GM18861 (cell line): ENCODE data around the gene TFDP1.
A peak's percentile ranks its signal among the peaks of the same experiment; 100 is the strongest.

Experiments used
- ATAC-seq: cut with Tn5 transposase; IDR thresholded peaks from one replicate; pipeline ENCODE4 v1.9.1; 2021; ENCODE audit not compliant: unreplicated experiment

Gene TFDP1, protein sequence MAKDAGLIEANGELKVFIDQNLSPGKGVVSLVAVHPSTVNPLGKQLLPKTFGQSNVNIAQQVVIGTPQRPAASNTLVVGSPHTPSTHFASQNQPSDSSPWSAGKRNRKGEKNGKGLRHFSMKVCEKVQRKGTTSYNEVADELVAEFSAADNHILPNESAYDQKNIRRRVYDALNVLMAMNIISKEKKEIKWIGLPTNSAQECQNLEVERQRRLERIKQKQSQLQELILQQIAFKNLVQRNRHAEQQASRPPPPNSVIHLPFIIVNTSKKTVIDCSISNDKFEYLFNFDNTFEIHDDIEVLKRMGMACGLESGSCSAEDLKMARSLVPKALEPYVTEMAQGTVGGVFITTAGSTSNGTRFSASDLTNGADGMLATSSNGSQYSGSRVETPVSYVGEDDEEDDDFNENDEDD

DNA sequence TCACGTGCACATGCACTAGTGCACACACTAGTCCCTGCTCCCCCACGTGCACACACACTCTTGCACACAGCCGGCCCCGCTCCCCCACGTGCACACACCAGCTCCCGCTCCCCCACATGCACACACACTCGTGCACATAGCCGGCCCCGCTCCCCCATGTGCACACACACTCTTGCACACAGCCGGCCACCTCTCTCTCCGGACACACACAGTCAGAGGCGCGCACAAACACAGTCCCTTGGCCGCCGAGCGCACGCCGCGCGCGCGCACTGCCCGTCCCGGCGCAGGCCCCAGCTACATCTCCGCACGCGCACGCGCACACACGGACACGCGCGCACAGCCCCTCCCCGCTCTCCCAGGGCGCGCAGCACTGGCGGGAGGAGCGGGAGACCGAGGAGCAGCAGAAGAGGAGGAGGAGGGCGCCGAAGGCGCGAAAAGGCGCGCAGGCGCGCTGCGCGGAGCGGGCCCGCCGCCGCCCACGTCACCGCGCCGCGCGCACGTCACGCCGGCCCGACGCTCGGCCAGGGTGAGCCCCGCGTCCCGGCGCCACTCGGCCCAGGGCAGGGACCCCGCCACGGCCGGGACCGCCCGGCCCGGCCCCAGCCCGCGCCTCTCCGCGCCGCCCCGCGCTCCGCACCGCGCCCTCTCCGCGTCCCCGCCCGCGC, at the start of gene TFDP1:
Gene TFDP1, plus strand, starts transcription at position 549 of the 665 bp plus-strand sequence. CDS start 1,085 bp downstream, outside the sequence.
- peak; percentile 77 for ATAC-seq

DNA sequence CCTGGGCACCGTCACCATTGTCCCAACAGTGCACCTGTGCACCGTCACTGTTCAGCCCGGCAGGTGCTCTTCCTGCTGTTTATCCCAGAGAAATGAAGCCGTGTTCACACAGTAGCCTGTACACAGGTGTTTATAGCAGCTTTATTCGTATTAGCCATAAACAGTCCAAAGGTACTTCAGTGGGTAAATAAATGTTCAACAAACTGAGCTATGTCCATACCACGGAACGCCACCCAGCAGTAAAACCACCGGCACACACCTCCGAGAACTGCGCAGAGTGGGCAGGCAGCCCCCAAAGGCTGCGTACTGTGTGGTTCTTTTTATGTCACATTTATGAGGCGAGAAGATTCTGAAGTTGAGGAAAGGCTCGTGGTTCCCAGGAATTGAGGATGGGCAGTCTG, 49.2 kb upstream of the TFDP1 start:
- no peak for ATAC-seq

DNA sequence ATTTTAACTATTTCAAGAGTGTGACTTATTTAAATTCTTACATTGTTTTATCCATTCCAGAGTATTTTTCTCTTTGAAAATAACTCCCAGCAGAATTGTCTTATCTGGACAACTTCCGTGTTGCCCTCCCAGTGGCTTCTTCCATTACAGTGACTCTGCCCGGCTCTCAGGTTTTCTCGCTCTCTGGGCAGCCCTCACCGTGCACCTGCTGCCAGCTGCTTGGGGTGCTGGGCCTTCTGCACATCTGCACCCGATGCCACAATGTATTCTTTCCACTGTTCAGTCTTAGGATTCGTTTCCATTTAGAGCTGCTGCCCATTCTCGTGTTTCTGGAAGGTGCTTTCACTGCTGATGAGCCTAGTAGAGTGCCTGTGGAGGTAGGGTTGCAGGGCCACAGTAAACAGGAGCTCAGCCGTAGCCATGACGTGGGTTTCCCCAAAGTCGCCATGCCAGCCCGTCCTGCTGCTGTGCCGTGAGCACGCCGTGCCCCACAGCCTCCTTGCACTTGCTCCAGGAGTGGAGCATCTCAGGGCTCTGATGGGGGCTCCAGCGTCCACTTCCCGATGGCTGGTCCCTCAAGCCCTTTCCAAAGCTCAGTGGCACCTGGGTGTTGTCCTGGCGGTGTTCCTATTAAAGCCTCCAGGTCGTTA, 48.0 kb upstream of the TFDP1 start:
- ATAC-seq = no peak

DNA sequence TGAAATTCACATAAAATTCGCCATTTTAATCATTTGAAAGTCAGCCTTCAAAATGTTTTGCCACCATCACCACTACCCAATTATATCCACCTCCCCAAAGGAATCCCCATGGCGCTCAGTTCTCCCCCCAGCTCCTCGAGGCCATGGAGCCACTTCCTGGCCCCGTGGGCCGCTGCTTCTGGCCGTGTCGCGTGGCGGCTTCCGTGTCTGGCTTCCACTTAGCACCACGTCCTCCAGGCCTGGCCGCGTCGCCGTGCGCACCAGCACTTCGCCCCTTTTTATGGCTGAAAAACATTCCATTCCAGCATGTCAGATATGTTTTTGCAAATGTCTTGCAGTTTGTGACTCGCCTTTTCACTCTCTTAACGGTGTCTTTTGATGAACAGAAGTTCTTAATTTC, 47.3 kb upstream of the TFDP1 start:
- ATAC-seq = no peak

DNA sequence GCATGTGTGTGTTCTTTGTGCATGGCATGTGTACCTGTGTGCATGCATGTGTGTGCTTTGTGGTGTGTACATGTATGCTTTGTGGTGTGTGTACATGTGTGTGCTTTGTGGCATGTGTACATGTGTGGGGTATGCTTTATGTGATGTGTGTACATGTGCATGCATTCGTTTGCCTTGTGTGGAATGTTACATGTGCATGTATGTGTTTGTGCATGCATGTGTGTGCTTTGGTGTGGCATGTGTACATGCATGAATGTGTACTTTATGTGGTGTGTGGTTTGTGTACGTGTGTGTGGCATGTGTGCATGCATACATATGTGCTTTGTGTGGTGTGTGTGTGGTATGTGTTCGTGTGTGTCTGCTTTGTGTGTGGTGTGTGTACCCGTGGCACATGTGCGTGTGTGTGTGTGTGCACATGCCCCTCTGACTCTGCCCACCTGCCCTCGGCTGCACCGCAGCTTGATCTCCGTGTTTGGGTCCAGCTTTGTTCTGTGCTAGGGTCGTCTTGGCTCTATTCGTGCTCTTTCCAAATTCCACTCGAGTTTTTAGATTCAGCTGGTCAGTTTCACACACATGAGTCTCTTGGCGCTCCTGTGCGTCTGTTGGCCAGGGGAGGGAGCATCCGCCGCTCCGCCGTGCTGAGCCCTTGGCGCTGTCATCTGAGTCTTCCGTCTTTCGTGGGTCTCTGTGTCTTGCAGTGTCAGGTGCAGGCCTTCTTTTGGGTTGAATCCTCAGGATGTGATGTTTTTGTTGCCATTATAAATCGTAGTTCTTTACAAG, 46.5 kb upstream of the TFDP1 start:
- no peak for ATAC-seq

DNA sequence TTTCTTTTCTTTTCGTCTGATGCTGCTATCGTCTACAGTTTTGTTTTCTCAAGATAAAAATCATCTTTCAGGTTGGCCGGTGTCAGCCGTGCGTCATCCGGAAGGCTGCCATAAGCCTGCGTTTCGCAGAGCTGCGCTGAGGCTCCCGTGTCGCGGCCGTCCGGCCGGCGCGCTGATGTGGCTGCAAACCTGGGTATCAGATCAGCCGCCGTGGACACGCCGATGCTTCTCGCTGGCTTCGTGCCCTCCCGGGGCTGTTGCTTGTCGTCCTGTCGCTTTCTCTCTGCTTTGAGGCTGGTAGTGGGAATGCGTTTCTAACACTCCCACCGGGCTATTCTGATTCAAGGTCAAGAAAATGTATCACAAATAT, 45.9 kb upstream of the TFDP1 start:
- no peak for ATAC-seq

DNA sequence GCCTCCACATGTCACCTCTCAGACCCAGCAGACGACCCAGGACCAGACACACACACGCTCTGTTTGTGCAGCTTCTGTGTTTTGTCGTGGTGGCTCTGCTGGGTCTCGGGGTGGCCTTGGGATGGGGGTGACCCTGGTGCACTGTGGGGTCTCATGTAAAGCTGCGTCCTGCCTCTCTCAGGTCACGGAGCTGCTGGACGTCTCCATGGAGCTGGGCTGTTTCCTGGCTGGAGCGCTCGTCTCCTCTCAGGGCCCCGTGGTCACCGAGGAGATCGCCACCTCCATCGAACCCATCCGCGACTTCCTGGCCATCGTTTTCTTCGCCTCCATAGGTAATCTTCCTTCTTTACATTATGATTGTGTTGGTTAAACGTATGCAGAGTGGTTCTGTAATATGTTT, 45.4 kb upstream of the TFDP1 start:
- ATAC-seq = no peak

DNA sequence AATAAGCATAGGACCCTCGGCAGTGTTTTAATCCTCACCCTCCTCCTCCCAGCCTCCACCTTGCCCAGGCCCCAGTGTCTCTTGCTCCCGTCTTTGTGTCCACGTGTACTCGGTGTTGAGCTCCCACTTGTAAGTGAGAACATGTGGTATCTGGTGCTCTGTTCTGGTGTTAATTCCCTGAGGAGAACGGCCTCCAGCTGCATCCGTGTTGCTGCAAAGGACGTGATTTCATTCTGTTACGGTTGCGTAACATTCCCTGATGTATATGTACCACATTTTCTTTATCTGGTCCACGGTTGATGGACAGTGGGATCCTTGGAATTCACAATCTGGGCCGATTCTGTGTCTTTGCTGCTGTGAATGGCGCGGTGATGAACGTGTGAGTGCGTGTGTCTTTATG, 44.7 kb upstream of the TFDP1 start:
- no peak for ATAC-seq

DNA sequence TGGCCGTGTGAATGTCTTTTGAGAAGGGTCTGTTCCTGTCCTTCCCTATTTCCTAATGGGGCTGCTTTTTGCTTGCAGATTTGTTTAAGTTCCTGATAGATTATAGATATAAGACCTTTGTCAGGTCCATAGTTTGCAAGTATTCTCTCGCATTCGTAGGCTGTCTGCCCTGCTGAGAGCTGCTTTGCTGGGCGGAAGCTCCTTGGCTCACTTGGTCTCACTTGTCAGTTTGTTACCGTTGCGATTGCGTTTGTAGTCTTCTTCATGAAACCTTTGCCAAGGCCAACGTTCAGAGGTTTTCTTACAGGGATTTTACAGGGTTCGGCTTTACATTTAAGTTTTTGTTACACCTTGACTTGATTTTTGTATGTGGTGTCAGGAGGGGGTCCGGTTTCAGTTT, 44.0 kb upstream of the TFDP1 start:
- no peak for ATAC-seq

DNA sequence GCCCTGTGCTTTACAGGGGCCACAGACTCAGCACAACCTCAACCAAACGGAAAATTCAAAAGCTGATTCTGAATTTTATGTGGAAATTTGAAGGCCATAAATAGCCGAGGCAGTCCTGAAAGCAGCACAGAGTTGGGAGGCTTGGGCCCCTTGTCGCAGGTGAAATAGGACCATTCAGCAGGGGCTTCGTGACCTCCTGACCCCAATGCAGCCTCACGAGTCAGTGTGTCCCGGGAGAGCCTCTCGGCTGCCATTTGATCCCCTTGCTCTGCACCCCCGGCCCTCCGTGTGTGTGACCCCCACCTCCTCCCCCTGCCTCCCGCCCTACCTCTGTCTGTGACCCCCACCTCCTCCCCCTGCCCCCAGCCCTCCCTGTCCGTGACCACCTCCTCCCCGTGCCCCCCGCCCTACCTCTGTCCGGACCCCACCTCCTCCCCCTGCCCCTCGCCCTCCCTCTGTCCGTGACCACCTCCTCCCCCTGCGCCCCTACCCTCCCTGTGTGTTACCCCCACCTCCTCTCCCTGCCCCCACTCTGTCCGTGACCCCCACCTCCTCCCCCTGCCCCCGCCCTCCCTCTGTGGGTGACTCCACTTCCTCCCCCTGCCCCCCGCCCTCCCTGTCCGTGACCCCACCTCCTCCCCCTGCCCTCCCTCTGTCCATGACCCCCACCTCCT, 41.7 kb upstream of the TFDP1 start:
- no peak for ATAC-seq

DNA sequence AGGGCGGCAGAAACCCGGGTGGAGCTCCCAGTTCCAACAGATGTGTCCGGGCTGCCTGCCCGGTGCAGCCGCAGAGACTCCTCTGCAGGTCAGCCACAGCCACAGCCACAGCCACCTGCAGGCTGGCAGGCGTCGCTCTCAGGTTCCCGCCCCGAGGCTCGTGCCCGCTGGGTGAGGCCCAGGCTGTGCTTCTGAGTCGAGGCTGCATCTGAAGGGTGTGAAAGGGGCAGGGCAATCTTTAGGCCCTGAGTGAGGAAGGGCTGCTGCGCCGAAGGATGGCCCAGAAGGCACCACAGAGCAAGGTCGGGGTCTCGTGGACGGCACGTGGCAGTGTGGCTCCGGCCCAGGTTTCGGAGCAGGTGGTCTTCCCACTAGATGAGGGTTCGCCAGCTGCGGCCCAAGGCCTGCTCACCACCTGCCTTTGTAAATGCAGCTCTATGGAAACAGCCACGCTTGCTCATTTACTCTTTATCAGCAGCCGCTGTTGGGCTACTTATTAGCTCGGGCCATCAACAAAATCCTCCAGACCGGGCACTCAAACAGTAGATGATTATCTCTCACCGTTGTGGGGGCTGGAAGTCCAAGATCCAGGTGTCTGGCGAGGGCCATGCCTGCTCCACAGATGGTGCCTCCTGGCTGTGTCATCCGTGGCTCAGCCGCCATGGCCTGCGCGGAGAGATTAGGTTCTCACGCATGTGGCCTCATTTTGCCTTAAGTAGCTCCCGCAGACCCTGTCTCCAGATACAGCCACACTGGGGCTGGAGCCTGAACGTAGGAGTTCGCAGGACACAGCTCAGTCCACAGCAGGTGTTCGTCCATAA, 40.3 kb upstream of the TFDP1 start:
- ATAC-seq = no peak

DNA sequence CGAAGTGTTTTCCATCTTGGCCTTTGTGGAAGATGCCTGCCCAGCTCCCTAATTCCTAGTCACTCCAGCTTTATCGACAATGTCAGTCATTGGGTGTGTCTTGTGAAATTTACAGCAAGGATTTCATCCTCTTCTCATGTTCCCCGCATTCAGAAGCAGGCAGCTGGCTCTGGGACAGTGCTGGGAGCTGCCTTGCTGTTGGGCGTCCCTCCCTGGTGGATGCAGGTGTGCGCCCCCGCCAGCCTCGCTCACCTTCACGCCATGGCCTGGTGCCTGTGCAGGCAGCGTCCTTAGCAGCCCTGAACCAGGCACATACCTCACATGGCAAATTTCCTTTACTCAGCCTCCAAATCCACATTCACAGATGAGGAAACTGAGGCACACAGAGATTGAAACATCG, 39.7 kb upstream of the TFDP1 start:
- ATAC-seq = no peak

DNA sequence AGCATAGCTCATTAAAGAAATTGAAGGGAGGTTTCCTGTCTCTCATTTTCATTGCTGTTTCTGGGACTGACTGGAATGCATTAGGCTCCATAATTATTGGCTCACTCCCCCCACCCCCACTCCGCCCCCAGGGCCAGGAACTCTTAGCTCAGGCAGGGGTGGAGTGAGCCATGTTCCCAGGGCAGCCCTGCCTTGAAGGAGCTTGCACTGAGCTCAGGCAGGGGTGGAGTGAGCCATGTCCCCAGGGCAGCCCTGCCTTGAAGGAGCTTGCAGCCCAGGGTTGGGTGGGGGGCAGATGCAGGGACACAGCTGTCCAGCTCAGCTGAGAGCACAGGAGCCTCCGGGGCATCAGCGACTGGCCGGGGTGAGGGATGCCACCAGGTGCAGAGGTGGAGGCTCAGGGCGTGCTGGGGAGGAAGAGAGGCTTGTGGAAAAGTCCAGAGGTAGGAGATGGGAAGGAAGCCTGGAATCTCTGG, 39.1 kb upstream of the TFDP1 start:
- no peak for ATAC-seq

DNA sequence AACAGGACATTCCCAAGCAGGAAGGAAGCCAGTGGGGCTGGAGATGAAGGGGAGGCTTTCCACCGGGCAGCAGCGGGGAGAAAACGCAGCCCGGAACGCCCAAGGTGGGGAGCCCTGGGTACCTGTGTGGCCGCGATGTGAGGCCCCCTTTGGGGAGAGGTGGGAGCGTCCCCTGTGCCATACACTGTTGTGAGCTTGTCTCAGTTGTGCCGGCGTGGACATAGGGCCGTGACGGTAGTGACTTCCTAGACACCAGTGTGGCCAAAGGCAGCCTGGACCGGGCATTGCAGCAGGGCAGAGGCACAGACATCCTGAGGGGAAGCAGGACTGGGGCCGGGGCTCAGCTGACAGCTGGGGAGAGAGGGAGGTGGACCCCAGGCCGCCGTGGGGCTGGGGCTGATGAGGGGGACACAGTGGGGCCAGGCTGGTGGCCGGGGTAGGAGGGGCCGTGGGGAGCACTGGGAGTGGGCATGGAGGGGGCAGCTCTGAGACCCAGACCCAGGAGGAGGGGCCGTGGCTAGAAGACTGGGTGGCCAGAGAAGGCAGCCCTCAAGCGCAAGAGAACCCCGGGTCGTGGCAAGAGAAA, 38.5 kb upstream of the TFDP1 start:
- ATAC-seq = no peak

DNA sequence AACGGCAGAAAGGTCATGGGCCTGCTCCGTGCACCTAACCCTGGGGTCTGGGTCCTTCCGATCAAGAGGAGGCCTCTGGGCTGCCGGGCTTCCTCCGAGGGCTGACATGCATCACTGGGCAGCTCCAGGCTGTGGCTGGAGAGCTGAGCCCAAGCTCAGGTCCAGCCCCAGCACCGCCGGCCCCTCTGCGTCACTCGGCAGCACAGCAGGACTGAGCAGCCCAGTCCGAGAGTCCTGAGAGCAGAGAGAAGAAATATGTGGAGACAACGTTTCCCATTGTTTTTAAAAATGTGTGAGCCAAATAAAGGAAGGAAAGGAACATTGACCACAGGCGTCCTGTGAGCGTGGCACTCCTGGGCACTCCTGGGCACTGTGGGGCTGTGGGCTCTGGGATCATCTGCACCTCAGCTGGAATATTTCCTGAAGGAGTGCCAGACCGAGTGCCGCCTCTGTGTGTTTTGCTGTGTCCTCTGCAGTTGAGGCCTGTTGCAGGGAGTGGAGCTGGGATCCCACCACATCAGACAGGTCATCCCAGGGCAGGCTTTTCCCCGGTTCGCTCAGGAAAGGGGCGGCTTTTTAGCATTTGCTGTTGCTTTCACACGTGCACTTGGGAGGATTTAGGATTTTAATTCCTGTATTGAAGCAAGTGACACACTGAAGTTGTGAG, 37.8 kb upstream of the TFDP1 start:
- no peak for ATAC-seq

DNA sequence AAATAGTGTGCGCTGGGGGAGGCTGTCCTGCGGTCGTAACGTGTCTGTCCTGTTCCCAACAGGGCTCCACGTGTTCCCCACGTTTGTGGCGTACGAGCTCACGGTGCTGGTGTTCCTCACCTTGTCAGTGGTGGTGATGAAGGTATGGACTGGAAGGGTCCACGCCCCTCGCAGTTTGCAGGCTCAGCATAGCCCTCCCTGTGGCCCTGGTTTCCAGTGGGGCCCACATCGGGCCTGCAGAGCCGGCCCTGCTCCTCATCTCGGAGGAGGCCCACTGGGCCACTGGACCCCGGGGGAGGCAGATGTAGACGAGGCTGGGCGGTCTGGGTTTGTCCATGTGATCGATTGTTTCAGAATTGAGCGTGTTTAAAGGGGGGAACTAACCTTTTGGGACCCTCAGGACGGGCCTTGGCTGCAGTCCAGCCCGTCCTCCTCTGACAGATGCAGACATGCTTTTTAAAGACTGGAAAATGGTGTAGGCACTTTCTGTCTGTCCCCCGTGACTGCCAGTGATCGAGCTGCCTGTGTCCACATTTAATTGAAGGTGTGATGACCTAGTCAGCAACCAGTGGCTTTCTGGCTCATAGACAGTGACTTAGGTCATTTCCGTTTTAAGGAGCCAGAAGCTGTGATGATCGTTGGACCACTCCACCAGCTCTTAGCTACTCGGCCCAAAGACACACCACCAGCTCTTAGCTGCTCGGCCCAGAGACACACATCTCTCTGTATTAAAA, 37.1 kb upstream of the TFDP1 start:
- no peak for ATAC-seq

DNA sequence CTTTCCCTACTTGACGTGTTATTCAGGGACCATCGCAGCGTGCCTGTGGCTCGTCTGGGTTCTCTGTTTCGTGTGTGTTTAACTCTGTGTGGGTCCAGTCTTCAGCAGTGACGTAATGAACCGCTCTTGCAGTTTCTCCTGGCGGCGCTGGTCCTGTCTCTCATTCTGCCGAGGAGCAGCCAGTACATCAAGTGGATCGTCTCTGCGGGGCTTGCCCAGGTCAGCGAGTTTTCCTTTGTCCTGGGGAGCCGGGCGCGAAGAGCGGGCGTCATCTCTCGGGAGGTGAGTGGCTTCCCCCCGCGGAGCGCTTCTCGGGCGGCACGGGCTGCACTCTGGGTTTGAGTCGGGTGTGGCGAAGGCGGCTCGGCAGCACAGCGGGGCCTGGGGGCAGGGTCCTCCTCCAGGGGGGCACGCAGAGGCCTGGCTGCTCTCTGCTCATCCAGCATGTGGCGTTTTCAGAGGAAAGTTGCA, 36.3 kb upstream of the TFDP1 start:
- ATAC-seq = no peak
